Activated CD4-positive, alpha-beta T cell treated with anti-CD3 and anti-CD28 coated beads, Interleukin-2, amount 50 U/mL, for 1 hour (primary cell): ENCODE results near the gene DEFB125.
"Not testable (repeated sequence)": the region's sequence is repeated elsewhere in the genome, so short reads cannot be mapped to it uniquely, and the experiment has no call there.

Source experiments
- DNase-seq: peaks from one replicate; pipeline ENCODE4 v3.0.0-alpha.2; 2020

Gene DEFB125, protein sequence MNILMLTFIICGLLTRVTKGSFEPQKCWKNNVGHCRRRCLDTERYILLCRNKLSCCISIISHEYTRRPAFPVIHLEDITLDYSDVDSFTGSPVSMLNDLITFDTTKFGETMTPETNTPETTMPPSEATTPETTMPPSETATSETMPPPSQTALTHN

GRCh38 chr20:87401-87800 lies at the start of gene DEFB125:
DEFB125 (plus strand) TSS chr20:87672; CDS start chr20:87710, 38 bp downstream.
- DNase-seq = no peak

DNA sequence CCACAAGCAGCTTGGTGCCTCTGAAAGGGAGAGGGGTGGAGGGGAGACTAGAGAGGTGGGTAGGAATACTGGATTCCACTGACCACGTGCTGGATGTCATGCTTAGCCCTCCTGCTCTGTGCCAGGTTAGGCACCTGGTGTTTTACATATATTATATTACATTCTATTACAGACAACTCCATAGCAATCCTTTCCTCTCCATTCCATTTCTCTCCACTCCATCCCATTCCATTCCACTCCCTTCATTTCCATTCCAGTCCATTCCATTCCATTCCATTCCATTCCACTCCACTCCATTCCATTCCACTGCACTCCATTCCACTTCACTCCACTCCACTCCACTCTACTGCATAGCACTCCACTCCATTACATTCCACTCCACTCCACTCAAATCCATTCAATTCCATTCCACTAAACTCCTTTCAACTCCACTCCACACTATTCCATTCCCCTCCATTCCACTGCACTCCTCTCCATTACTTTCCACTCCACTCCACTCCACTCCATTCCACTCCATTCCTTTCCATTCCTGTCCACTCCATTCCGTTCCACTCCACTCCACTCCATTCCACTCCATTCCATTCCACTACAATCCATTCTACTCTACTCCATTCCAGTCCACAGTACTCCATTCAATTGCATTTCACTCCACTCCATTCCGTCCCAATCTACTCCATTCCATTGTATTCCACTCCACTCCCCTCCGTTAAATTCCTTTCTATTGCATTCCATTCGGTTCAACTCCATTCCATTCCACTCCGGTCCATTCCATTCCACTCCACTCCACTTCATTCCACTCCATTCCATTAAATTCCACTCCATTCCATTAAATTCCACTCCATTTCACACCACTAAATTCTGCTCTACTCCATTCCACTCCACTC lies 27.2 kb upstream of the DEFB125 start:
- DNase-seq = no peak

- no peak for DNase-seq
Measured at GRCh38 chr20:61230-61629, 26.2 kb upstream of the DEFB125 start.

GRCh38 chr20:61757-62156 lies 25.7 kb upstream of the DEFB125 start:
- DNase-seq = no peak

DNA sequence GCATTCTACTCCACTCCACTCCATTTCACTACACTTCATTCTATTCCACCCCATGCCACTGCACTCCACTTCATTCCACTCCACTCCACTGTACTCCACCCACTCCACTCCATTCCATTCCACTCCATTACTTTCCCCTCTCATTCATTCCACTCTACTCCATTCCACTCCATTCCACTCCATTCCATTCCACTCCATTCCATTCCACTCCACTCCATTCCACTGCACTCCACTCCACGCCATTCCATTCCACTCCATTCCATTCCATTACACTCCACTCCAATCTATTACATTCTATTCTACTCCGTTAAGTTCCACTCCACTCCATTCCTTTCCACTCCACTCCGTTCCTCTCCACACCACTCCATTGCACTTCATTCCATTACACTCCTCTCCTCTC lies 25.0 kb upstream of the DEFB125 start:
- no peak for DNase-seq

GRCh38 chr20:64026-64603 lies 23.4 kb upstream of the DEFB125 start:
- no peak for DNase-seq

DNA sequence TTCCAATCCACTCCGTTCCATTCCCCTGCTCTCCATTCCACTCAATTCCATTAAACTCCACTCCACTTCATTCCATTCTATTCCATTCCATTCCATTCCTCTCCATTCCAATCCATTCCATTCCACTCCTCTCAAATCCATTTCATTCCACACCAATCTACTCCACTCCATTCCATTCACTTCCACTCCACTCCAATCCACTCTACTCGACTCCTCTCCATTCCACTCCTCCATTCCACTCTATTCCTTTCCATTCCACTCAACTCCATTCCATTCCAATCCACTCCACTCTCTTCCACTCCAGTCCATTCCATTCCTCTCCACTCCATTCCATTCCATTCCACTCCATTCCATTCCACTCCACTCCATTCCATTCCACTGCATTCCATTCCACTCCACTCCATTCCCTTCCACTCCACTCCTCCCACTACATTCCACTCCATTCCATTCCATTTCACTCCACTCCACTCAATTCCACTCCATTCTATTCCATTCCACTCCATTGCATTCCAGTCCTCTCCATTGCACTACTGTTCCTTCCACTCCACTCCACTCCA lies 22.6 kb upstream of the DEFB125 start:
- DNase-seq = no peak

DNA sequence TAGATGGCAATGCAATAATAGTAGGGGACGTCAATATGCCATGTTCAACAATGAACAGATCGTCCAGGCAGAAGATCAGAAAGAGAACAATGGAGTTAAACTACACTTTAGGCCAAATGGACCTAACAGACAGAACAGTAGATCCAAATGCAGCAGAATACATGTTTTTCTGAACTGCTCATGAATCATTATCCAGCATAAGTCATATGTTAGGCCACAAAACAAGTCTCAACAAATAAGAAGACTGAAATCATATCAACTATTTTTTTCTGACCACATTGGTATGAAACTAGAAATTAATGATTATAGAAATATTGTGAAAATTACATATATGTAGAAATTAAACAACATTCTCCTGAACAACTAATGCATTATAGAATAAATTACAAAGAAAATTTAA lies 10.2 kb upstream of the DEFB125 start:
- DNase-seq = no peak

GRCh38 chr20:78338-78737 lies 9.1 kb upstream of the DEFB125 start:
- no peak for DNase-seq

- DNase-seq = no peak
Measured at GRCh38 chr20:79565-79964, 7.9 kb upstream of the DEFB125 start.

DNA sequence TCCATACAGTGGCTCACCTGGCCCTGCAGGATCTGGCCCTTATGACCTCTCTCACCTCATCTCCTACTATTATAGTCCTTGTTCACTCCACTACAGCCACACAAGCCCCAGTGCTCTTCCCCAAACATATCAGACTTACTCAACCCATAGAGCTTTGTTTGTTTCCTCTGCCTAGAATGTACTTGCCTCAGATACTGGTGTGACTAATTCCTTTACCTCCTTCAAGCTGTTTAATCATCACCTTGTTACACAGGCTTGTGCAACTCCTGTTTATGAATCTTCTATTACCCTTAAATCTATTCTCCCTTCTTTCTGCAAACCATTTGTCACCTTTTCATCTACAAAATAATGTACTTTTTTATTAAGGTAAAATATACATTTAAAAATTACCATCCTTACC lies 3.2 kb downstream of the DEFB125 start:
- no peak for DNase-seq

- no peak for DNase-seq
Measured at GRCh38 chr20:93641-94040, 6.2 kb downstream of the DEFB125 start.

DNA sequence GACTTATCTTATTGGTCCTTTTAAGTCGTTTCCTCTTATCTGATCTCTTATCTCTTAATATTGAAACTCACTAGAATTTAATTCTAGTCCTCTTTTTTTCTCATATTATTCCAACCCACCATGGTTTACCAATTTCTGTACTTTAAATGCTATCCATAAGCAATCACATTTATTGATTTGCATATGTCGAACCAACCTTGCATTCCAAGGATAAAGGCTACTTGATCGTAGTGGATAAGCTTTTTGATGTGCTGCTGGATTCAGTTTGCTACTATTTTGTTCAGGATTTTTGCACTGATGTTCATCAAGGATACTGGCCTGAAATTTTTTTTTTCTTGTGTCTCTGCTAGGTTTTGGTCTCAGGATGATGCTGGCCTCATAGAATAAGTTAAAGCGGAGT lies 7.7 kb downstream of the DEFB125 start:
- DNase-seq = no peak

DNA sequence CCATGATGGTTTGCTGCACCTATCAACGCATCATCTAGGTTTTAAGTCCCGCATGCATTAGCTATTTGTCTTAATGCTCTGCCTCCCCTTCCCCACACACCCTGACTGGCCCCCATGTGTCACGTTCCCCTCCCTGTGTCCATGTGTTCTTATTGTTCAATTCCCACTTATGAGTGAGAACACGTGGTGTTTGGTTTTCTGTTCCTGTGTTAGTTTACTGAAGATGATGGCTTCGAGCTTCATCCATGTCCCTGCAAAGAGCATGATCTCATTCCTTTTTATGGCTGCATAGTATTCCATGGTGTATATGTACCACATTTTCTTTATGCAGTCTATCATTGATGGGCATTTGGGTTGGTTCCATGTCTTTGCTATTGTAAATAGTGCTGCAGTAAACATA lies 10.2 kb downstream of the DEFB125 start:
- DNase-seq = not testable (repeated sequence)

- no peak for DNase-seq
Measured at GRCh38 chr20:101975-102374, 14.5 kb downstream of the DEFB125 start.

- no peak for DNase-seq
Measured at GRCh38 chr20:103456-103855, 16.0 kb downstream of the DEFB125 start.

- DNase-seq = no peak
Measured at GRCh38 chr20:112396-112795, 24.9 kb downstream of the DEFB125 start.

DNA sequence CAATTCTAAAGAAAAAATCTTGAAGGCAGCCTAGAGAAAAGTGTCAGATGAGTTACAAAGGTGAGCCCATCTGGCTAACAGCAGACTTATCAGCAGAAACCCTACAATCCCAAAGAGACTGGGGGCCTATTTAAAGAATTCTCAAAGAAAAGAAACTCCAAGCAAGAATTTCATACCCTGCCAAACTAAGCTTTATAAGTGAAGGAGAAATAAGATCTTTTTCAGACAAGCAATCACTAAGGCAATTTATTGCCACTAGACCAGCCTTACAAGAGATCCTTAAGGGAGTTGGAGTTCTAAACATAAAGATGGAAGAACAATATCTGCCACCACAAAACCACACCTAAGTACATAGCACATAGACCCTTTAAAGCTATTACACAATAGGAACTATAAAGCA lies 30.0 kb downstream of the DEFB125 start:
- no peak for DNase-seq

DNA sequence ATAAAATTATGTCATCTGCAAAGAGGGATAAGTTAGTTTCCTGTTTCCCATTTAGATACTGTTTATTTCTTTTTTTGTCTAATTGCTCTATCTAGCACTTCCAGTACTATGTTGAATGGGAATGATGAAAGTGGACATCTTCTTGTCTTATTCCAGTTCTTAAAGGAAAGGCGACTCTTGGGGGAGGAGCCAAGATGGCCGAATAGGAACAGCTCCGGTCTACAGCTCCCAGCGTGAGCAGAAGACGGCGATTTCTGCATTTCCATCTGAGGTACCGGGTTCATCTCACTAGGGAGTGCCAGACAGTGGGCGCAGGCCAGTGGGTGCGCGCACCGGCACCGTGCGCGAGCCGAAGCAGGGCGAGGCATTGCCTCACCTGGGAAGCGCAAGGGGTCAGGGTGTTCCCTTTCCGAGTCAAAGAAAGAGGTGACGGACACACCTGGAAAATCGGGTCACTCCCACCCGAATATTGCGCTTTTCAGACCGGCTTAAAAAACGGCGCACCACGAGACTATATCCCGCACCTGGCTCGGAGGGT lies 42.4 kb downstream of the DEFB125 start:
- DNase-seq = not testable (repeated sequence)

DNA sequence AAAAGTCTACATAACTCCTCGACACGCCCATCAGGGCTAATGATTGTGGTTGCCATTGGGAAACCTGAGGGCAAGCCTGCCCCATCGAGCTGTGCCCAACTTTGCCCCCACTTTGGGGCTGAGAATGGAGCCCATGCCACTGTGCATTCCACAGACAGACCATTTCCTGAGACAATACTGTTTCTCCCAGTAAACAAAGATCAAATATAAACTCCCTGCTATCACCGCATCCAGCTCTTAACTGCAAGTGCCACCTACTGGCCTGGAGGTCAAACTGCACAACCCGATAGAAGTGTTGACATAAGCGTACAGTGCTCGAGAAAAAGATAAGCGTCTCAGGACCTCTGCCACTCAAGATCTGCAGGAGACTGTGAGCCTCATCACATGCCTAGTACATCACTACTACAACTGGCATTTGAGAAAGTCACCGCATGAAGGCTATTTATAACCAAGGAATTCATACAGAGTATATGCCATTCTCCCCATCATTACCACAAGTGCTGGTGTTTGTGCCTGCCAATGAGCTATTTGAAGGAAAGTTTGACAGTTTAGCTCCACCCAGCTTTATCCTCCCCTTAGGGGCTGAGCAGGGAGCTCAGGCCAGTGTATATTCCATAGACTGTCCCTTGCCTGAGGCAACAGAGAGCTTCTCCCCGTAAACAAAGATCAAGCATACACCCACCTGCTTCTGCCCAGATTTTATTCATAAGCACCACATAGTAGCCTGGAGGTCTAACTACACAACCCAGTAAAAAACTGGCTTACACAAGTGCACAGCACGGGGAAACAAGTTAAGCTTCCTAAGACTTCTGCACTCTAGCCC lies 50.4 kb downstream of the DEFB125 start:
- DNase-seq = no peak

GRCh38 chr20:142290-142689 lies 54.8 kb downstream of the DEFB125 start, which contains the start of gene DEFB126:
DEFB126 (plus strand) TSS chr20:142590; CDS start chr20:142629, 39 bp downstream.
- no peak for DNase-seq

- DNase-seq = no peak
Measured at GRCh38 chr20:145877-146276, 58.4 kb downstream of the DEFB125 start.
